Stimulated activated CD4-positive, alpha-beta T cell treated with anti-CD3 and anti-CD28 coated beads, Interleukin-1b, Interleukin-23, amount 100 ng/mL, for 24 hours (primary cell): ENCODE results near the gene BAG1.

Experiments
- DNase-seq, 4 experiments: peaks; one replicate each; pipeline ENCODE4 v3.0.0-alpha.2; 2020; ENCODE audit warnings: low read depth in 4 of 4, low spot score in 1 of 4

Gene BAG1

DNA sequence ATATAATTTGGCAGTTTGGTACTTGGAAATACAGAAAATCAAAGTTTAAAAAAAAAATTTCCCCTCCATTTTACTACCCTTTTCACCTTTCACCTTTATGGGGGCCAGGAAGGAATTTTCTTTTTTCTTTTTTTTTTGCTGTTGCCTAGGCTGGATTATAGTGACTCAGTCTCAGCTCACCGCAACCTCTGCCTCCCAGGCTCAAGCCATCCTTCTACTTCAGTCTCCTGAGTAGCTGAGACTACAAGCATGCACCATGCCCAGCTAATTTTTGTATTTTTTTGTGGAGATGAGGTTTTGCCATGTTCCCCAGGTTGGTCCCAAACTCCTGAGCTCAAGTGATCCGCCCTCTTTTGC is 9.4 kb upstream of the BAG1 start:
- no peak for DNase-seq

DNA sequence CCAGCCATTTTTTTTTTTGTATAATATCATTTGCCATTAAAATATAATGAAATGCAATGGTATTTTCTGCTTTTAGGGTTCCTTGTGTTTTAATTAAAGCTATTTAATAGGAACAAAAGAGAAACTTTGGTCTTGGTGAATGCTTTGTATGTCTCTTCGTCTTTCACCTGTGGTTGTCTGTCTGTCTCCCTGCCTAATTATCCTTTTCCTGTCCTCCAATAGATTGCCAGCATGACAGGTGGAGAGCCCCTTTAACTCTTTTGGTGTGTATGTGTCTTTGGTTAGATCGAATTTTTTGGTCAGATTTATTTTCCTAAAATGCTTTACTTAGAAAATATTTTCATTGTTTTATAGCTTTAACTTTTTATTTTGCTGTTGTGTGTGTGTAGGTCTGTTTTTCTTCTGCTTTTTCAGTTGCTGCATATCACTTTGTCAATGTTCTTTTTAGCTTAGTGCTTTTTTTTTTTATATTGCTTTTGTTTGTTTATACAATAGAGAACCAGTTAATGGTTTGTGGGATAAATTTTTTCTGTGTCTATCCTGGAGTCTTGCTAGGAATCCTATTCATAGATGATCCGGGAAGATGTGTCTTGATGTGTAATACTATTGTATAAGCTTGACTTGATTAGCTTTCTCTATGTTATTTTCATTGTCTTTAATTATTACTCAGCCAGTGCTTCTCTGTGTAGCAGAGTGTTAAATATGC is 8.9 kb upstream of the BAG1 start:
- no peak for DNase-seq

DNA sequence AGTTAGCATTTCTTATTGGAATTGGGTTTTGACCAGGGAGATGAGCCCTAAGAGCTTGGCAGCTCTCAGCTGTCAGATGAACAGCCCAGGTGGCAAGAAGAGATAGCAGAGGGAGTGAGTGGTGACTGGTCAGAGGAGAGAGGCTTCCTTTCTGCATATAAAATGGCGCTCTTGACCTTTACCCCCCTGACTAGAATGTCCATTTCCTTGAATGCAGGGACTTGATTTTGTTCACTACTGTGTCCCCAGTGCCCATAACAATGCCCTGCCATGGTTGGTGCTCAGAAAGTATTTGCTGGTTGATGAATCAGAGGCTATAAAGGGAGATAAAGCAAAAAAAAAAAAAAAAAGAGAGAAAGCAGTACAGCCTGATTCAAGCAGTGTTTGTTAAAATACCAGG is 7.6 kb upstream of the BAG1 start:
- DNase-seq: no peak

DNA sequence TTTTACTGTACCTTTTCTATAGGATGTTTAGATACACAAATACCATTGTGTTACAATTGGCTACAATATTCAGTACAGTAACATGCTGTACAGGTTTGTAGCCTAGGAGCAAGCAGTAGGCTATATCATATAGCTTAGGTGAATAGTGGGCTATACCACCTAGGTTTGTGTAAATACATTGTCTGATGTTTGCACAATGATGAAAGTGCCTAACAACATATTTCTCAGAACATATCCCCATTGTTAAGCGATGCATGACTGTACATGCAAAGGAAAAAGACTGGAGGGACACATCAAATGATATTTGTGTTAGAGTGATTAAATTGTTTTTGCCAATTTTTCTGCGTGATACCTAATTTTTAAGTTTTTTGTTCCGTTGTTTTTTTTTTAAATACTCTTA is 5.6 kb upstream of the BAG1 start:
- DNase-seq: no peak

DNA sequence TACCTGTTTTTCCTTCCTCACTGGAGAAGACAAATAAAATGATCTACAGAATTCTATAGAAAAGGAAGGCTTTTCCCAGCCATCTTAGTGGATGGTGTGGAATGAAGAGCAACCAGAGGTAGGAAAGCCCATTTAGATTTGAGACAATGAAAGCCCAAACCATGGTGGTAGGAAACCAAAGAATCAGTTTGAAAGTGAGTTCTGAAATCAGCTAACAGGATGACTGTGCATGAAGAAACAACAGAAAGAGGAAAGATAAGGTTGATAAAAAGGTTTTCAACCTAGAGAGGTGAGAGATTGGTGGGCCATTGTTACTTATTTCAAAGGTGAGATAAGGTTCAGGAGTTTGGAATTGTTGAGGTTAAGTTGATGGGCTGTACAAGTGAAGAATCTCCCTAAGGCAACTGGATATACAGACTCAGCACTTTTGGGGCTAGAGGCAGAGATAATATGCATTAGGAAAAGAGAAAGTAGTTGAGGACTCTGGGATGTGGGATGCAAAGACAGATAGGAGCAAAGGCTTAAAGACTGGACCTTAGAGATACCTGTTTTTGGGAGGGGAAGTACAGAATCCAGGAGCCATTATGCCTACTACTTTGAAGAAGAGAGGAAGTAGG is 2.8 kb upstream of the BAG1 start:
- no peak for DNase-seq

DNA sequence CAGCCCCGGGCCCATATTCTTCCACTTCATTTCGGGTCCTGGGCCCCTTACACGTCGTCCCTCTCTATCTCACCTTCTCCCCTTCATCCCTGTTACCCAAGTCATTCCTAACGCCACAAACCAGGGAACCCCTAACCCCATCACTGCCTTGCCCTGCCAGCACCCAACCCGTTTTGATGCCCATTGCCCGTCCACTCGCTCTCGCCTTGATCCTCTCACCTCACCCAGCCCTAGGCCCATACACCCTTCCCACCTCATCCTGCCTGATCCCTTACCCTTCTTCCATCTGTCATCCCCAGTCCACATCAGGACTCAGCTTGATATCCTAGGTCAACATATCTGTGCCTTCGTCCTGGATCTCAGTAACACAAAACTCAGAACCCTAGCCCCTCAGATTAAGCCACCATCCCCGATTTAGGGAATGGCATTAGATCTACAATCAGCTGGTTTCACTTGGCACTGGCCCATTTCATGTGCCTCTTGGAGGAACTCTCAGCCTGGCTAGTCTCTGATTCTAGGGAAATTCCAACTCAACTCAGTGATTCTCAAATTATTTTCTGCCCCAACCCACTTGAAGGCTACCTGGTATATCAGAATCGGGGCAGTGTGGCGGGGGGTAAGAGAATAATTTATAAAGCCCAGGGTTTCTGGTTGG is 830 bp upstream of the BAG1 start:
- no peak for DNase-seq

DNA sequence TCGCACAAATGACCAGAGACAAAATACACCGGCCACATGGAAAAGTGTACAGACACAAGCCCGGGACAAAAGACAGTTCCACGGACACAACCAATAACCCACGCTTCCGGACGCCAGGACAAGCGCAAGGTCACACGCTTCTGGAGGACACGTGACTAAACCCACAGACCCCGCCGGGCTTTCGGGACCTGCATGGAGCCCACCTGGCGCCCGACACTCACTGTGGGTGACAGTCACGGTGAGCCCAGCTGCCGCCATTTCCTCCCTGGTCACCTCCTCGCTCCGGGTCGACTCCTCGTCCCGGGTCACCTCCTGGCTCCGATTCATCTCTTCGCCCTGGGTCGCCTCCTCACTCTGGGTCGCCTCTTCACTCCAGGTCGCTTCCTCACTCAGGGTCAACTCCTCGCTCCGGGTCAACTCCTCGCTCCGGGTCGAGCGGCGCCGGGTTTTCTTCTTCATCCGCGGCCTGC is 470 bp downstream of the BAG1 start:
- peak; percentile 8 to 31 (median 20) for DNase-seq

DNA sequence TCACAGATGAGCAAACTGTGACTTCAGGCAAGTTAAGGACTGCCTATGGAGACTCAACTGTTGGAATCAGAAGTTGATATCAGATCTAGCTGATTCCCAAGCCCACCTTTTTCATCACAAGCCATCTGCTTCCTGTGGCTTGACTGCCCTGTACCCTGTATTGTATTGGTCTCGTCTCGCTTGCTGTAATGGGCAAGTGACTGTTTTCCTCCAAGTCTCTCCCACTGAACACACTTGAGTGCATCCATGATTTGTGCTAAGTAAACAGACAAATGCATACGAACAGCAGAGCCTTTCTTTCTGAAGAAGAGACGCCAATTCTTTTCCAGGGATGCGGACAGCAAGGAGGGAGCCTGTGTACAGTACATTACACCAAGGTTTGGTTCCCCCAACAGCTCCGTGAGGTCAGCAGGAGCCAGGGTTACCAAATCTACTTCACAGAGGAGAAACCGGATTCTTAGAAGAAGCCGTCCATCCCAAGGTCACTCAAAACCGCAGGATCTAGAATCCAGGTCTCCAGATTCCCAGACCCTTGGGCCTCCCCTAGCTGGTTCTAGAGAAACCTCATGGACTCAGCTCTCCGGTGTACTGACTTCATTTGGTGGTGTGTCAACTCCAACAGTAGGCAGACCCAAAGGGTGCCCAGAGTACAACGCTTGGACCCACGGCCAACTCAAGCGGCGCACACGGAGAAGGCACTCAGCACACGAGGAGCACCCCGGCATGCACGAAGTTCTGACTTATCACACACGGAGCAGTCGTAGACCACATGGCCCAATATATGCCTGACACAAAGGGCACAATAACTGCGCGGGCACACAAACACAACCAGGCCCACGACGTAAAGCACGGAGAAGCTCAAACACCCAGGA is 1.1 kb downstream of the BAG1 start:
- no peak for DNase-seq

DNA sequence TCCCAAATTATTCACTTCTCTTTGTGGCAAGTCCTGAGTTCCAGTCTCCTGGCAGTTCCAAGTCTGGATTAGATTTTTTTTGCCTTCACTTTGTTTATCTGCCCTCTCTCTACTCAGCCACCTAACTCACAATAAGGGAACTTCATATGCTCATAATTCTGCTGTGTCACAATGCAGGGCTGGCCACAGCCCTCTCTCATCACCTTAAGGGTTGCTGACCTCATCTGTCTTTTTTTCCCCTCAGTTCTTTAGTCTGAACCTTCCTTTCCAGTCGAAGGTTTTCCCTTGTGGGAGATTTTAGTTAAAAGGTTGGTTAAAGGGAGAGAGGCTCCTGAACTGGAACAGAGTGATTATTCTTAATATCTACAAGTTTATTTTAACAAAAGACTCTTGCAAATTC is 4.1 kb downstream of the BAG1 start:
- DNase-seq: no peak

DNA sequence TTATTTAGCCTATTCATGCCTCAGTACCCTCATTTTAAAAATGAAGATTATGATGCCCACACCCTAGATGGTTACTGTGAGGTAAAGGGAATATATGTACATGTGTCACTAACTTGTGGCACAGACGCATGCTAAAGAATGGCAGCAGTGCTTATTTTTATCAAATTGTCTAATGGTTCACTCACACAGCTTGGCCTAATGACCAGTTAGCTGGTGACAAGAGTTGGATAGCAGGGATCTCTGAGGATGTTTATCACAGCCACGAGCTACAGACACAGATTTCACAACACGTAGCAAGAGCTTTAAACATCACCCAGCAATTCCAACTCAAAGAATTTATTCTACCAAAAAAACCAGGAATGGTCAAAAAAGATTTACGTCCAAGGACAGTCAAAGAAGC is 7.2 kb downstream of the BAG1 start:
- DNase-seq: no peak

DNA sequence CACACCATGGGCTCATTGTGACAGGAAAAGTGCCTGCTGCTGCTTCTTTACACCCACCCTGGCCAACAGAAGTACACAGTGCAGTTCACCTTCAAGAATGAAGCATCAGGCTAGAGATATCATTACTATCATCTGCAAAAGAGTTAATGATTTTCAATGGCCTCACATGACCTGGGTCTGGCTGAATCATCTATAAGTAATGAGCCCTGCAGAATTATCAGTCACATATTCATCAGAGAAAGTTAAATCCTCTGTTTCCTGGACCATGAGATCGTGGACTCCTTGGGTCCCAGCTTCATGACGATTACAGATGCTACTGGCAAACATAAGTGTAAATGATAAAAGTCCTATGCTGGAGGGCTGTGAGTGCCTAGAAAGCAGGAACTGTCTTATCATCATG is 8.3 kb downstream of the BAG1 start:
- no peak for DNase-seq

DNA sequence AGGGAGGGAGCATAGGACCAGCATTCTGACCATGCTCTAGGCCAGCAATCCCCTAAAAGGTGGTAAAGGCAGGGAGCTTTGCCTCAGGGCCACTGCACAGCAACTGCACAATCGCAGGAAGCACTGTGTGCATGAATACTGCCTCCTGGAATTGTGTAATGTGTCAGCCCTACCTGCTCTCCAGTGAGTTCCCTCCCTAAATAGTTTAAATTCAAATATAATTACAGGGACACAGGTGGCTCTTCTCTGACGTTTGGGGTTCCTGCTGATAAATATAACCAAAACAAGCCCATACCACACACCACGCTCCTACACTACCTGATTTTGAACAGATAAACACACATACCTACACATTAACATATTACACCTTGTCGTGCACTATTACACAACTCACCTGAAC is 9.0 kb downstream of the BAG1 start:
- no peak for DNase-seq

DNA sequence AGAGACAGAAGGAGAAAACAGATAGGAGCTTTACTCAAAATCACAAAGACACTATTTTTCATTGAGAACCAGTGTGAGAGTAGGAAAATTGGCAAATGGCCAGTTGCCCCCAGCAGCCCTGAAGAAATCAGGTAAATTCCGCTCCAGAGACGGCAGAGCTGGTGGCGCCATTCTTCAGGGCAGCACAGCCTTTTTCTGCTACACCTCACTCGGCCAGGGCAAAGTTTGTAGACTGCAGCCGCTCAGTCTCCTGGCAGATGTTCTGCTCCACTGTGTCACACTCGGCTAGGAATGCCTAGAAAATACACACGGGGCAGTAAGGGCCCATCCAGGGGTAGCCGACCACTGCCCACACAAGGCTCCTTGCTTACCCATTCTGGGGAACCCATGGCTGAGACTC is 9.5 kb downstream of the BAG1 start:
- DNase-seq: no peak

DNA sequence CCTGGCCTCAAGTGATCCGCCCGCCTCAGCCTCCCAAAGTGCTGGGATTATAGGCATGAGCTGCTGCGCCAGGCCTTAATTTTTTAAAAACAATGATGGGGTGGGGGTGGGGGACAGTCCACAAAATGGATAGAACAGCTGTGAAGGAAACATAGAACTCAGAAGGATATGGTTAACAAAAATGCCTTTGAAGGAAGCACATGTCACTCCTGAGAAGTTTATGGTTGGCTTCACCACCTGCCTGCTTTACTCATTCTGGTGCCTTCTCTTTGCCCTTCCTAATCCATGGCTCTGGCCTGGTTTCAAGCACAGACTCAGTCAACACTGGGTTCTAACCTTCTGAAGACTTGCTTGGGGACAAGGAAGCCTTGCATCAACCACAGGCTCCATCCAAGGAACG is 10.3 kb downstream of the BAG1 start:
- no peak for DNase-seq

DNA sequence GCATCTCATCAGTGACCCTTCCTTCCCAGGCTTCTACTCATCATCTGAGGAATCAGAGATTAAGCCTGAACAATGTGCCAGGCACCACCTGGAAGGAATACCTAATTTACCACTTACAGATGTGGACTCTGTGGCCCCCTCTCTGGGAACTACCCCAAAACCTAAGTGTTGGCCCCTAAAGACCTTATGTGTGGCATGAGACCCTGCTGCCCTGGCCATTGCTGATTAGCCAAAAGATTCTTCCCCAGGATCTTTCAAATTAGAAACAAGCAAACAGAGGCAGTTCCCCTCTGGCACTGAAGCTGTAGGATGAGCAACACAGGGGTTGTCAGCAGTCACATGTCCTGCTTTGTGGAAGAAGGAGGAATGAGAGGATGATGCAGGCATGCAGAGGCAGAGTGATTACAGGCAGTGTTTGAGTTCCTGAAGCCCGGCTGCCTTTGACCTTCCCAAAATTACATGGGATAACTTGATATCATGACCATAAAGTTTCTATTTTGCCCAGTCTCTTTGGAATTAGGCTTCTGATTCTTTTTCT is 14.0 kb downstream of the BAG1 start:
- no peak for DNase-seq

DNA sequence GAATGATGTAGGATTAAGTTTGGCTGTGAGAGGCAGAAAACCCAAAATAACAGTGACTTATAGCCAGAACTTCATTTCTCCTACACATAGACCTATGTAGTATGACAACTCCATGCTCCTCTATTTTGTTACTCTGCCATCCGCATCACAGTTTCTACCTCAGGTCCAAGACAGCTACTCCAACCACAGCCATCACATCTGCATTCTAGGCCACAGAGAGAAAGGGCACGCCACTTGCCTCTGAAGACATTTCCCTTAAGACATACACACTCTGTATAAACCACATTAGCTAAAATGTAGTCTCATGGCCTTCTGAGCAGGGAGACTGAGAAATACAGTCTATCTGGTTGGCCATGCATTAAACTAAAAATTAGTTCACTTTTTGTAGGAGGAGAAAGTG is 14.5 kb downstream of the BAG1 start:
- no peak for DNase-seq

DNA sequence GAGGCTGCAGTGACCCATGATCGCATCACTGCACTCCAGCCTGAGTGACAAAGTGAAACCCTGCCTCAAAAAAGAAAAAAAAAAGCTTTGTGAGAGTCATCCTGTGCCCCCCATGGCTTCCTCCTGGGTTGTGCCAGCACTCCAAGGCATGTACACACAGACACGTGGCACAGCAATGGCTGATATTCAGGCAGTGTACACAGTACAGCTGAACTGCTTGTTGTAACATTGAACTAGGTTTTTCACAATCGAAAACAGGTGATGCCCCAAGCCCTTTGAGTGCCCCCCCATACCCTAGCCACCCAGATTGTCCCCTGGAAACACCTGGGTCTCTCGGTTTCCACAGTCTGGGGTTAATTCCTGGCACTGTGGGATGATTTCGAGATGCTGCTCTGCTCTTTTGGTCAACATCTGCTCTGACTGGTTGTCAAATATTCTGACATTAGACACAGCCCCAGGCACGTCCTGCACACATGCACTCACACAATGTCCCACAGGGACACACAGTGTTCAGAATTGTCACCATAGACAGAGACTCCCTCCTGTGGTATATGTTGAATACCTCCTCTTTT is 15.3 kb downstream of the BAG1 start:
- no peak for DNase-seq

DNA sequence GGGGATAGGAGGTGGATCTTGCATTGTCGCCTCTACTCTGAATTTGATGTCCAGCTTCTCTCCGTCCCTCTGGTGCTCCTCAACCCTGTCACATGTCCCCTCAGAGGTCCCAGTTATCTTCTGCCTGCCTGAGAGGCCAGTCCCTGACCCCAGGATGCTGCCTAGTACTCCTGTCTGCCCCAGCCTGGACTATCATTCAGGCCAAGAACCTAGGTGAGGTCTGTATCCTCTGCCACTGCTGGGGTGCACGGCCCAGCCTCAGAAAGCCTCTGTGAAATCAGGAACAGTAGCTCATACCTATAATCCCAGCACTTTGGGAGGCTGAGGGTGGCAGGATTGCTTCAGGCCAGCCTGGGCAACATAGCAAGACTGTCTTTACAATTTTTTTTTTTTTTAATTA is 15.9 kb downstream of the BAG1 start:
- no peak for DNase-seq

DNA sequence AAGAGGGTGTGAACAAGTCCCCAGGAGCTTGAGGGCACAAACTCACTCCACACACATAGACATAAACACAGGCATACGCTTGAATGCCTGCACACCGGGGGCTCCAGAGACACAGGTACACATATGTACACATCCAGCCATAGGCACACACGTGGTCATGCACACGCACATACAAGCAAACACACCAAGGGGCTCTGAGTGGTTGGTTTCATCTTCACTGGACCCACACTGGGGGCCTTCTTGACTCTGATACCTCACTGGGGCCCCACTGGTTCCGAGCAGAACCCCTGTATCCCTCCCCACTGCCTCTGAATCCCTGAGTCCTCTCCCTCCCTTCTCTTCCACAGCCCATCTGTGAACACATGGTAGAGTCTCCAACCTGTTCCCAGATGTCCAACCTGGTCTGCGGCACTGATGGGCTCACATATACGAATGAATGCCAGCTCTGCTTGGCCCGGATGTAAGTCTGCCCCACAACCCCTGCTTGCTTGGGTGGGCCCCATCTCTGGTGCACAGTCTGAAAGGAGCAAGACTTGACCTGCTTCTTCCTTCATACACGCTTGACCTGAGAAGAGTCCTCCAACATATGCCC is 18.1 kb downstream of the BAG1 start:
- DNase-seq: no peak

DNA sequence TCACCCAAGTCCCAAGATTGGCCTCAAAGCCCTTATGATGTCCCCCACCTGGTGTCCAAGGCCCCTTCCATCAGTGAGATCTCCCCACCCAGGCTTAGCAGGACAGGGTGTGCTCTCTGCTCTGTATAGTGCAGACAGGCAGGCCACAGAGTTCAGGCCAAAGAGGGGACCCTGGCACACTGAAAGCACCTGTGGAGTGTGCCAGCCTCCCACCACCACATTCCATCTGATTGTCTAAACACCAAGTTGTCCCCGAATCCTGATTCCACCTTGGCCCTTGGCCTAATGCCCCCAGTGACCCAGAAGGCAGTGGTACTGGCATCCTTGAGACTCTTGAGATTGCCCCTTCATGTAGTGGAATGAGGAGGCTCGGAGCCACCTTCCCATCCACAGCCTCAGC is 19.2 kb downstream of the BAG1 start:
- DNase-seq: no peak
